ENCODE measurements around the gene TBC1D8B.

DNA sequence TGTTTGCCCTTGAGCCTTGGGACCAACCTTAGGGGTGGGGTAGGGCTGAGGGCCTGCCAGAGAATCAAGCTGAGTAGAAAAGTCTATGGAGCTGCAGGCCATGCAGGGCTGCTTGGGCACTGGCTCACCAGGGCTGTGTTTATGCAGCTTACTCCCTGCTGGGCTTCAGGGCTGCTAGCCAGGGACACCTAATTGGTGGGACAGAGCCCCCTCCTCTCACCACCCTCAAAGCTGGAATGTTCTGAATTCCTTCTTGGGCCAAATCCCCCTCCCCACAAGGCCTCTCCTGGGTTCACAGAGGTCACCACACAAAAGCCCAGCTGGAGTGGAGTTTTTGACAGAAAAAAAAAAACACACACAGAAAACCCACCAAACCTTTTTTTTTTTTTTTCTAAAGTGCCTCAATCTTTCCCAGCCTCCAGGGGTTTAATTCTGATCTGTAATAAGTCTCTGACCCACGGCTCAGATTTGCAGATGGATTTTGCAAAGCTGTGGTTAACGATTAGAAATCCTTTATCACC, 117.5 kb downstream of the TBC1D8B start, which contains the start of gene CLDN2:
- TF ChIP-seq CHD2 (IDR thresholded peaks at IDR 0.05; ENCODE audit: low read depth, low read length) (no peak), CTCF (IDR thresholded peaks at IDR 0.05 in 2 of 3, conservative IDR thresholded peaks at IDR 0.05 in 1 of 3; ENCODE audit: insufficient read depth in 2 of 3, low read depth in 1 of 3, low read length in 3 of 3) (no peak), ZNF583 (CRISPR knock-in tag; IDR thresholded peaks at IDR 0.05) (no peak), SIRT6 (IDR thresholded peaks at IDR 0.05; ENCODE audit: low read depth, low read length) (no peak)
